ENCODE measurements around the gene DYSF.

GRCh38 chr2:71568103-71568502 lies 114.7 kb downstream of the DYSF start:
- TF ChIP-seq CTCF (conservative IDR thresholded peaks at IDR 0.05; ENCODE audit: low read depth, low read length) (no peak), EZH2 (IDR thresholded peaks at IDR 0.05; ENCODE audit: borderline replicate concordance, low read depth, low read length, poor library complexity, severe bottlenecking) (no peak)
